ENCODE results near the gene STAB1.

DNA sequence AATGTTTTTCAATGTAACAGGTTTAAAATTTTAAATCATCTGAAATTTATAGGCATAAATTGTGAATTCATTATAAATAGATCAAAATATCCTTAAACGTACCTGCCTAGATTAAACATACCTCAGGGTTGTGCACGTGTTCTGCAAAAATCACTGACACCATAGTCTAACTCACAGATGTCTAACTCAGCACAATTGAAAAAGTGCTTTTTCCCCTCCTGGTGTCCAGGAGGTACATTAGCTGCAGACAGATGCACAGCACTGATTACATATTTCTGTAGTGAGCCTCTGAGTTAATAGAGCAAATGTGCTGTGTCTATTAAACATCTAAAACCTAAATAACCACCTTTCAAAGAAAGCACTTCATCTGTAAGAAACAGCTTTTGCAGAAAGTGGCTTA, 52.0 kb downstream of the STAB1 start:
- TF ChIP-seq, protein P1, sequence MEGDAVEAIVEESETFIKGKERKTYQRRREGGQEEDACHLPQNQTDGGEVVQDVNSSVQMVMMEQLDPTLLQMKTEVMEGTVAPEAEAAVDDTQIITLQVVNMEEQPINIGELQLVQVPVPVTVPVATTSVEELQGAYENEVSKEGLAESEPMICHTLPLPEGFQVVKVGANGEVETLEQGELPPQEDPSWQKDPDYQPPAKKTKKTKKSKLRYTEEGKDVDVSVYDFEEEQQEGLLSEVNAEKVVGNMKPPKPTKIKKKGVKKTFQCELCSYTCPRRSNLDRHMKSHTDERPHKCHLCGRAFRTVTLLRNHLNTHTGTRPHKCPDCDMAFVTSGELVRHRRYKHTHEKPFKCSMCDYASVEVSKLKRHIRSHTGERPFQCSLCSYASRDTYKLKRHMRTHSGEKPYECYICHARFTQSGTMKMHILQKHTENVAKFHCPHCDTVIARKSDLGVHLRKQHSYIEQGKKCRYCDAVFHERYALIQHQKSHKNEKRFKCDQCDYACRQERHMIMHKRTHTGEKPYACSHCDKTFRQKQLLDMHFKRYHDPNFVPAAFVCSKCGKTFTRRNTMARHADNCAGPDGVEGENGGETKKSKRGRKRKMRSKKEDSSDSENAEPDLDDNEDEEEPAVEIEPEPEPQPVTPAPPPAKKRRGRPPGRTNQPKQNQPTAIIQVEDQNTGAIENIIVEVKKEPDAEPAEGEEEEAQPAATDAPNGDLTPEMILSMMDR (IDR thresholded peaks at IDR 0.05; ENCODE audit: borderline replicate concordance, extremely low read depth, low read length, poor library complexity, severe bottlenecking): no peak
- no peak for TF ChIP-seq EZH2 (IDR thresholded peaks at IDR 0.05; ENCODE audit: borderline replicate concordance, low read depth, low read length, severe bottlenecking)
